Activated effector memory CD4-positive, alpha-beta T cell treated with Interleukin-2 at 50 U/mL for 16 hours (primary cell): Measurements from ENCODE around the gene SLC16A3.
A peak's percentile ranks its signal among the peaks of the same experiment; 100 is the strongest.
"Not testable (repeated sequence)": the region's sequence is repeated elsewhere in the genome, so short reads cannot be mapped to it uniquely, and the experiment has no call there.

Source experiments
- DNase-seq: peaks from one replicate; pipeline ENCODE4 v3.0.0-alpha.2; 2020

Gene SLC16A3

GRCh38 chr17:82204831-82205719 is 23.8 kb upstream of the SLC16A3 start:
- no peak for DNase-seq

DNA sequence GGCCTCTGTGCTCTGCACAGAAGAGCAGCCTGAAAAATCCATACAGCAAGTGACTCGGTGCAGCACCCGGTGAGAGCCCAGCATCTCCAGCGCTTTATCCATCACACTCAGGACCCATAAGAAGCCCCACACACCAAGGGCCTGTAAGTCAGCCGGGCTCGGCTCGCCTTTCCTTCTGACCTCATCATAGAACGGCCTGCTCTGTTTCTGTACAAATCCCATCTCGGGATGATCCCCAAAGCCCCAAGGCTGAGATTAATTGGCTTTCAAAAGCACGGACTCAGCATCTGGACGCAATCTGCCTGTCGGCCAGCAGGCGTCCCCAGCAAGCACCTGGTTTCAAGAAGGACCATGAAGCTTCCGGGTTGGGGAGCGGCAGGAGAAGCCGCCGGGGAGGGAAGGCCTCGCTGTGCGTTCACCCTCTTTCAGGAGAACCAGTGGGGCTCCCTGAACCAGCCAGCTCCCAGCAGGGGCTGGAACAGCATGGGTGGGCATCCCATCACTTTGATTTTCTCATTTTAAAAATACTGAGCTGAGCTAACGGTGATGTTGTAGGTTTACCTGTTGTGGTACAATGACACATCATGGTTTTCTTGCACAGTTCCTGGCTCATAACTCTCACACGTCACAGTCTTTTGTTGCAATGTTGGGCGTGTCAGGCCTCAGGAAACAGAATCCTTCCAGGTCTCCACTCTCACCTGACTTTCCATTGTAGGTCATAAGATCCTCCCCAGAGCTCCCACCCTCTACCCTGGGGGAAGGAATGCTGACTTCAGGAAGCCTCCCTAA is 22.9 kb upstream of the SLC16A3 start:
- DNase-seq, result peak; percentile 74

DNA sequence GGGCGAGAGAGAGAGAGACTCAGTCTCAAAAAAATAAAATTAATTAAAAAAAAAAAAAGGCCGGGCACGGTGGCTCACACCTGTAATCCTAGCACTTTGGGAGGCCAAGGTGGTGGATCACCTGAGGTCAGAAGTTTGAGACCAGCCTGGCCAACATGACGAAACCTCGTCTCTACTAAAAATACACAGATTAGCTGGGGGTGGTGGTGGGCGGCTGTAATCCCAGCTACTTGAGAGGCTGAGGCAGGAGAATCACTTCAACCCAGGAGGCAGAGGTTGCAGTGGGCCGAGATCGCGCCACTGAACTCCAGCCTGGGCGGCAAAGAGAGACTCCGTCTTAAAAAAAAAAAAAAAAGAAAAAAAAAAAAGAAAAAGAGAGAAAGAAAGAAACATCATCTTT is 18.2 kb upstream of the SLC16A3 start:
- not testable (repeated sequence) for DNase-seq

- peak; percentile 51 for DNase-seq
Observed at GRCh38 chr17:82212331-82213250, 16.3 kb upstream of the SLC16A3 start, which contains the start of gene CCDC57. TSS of gene CCDC57 (minus strand) at chr17:82212842. CDS start at chr17:82201944, 10,898 bp downstream.

DNA sequence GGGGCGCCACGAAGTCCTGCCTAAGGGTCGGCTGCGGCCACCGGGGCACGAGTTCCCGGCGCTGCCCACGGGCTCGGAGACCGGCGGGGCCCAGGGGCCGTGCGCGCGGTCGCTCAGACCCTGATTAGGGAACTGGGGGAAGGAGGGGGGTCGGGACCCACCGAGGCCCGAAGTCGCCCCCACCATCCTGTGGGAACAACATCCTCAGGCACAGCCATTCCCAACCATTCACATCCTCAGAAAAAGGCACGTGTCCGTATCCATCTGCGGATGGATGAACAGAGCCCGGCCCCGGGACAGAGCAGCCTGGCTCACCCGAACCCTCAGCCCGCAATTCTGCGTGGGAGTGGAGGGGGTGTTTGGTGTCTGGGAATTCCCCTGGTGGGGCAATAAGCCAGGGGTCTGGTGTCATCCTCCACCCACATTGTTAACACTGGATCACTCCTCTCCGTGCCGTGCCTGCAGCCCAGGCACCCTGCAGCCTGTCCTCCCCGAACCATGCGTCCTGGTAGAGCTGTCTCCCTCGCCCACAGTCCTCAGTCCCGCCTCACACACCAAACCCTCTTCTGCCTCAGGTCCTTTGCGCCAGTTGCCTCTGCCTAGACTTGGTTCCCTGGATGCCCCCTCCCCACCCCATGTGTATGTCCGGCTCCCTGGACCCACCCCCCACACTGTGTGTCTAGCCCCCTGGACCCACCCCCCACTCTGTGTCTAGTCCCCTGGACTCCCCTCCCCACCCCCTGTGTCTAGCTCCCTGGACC is 15.4 kb upstream of the SLC16A3 start:
- DNase-seq, result no peak

GRCh38 chr17:82214012-82214628 is 14.7 kb upstream of the SLC16A3 start:
- DNase-seq, result no peak

GRCh38 chr17:82215095-82215971 is 13.5 kb upstream of the SLC16A3 start:
- no peak for DNase-seq

DNA sequence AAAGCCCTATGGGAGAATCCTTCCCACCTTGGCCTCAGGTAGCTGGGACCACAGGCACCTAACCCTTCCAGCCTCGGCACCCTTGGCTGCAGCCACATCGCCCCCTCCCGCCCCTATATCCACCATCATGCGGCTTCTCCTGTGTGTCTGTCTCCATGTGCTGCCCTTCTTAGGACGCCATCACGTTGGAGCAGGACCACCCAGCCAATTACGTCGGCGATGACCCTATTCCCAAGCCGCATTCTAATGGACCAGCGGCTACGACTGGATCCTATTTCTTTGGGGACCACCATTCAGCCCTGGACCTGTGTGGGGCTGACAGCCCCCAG is 12.9 kb upstream of the SLC16A3 start:
- DNase-seq, result no peak

DNA sequence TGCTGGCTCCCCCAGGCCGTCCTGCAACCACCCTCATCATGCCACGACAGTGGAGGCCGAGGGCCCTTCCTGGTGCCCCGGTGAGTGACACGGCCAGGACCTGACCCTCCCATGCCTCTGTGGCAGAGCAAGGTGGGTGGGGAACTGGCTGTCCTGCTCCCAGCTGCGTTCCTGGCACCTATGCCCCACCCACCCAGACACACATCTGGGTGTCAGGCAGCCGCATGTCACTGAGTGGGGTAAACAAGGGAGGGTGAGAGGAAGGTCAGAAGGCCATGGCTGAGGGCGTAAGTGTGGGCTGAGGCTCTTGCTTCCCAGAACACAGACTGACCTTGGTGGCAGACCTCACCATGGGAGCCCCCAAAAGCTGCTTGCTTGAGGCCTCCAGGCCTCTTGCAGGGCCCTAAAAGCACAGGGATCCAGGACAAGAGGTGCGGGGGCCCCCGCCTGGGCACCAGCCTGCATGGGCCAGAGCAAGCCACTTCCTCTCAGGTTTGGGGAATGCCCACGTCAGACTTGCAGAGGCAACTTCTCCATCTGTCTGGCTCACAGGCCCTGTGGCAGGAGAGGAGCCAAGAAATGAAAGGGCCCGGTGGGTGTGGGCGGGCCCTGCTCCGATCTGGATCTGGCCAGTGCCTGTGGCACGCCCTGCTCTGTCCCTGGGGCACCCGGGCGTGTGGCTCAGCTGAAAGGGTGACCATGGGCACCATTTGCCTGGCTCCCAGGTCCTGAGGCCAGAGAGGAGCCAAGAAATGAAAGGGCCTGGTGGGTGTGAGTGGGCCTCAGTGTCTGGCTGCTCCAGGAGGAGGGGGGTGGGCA is 12.3 kb upstream of the SLC16A3 start:
- DNase-seq, result peak; percentile 30

DNA sequence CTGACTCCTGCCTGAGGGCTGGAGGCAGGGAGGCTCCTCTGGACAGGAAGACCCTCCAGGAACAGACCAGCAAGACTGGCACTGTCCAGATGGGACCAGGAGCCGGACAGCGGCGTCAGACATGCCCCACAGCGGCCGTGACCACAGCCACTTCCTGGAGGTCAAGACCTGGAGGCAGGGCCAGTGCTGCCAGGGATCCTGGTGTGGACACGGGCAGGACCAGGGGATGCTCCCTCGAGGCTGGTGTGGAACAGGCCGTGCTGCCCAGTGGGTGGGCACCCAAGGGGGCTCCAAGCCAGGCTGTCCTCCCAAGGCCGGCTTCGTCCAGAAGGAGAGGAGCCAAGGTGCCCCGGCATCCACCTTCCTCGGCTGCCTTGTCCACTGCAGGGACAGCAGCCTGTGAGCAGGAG is 11.7 kb upstream of the SLC16A3 start:
- DNase-seq, result no peak

DNA sequence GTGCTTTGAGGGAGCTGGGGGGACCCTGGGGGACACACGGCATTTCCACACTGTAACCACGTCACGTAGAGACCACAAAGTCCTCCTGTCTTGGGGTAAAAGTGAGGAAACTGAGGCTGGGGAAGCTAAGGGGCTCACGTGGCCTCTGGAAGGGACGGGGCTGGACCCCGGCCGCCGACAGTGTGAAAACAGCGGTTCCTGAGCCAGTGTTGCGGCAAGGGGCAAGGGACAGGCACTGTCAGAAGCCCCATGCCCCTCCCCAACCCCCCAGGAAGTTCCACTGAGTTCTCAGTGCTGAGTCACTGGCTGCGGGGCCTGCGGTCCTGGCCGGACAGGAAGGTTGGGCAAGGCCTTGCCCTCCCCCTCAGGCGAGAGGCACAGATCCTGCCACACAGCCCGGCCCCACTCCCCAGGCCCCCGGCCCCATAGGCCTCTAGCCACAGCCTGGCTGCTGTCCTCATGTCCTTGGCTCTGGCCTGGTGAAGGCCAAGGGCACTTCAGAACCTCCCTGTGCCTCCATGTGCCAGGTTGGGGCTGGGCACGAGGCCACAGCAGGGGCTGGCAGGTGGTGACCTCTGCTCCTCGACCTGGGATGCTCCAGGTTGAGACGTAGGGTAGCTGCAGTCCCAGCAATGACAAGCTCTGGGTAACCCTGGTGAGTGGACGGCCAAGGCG is 11.2 kb upstream of the SLC16A3 start:
- DNase-seq, result no peak

DNA sequence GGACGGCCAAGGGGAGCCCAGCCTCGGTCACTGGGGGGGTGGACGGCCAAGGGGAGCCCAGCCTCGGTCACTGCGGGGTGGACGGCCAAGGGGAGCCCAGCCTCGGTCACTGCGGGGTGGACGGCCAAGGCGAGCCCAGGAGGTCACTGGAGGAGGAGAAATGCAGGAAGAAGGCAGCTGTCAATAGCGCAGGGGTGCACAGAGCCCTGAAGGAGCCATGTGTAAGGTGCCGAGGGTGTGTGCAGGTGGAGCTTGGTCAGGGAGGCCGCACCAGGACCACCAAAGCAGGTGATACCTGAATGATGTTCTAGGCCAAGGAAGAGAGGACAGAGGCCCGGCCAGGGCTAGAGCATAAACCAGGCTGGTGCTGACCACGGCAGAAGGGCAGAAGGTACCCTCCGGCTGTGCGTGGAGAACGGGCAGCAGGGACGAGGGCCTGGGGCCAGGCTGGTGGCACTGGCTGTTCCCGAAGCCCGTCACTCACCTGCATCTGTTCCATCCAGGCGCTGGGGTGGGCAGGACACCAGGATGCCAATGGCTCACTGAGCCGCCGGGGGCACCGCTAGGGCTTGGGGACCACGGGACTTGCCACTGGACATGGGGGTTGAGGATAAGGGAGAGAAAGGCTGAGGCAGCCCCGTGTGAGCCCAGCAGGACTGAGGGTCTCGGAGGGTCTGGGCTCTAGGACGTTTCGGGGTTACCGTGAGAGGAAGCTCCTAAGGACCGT is 10.3 kb upstream of the SLC16A3 start:
- DNase-seq, result no peak

DNA sequence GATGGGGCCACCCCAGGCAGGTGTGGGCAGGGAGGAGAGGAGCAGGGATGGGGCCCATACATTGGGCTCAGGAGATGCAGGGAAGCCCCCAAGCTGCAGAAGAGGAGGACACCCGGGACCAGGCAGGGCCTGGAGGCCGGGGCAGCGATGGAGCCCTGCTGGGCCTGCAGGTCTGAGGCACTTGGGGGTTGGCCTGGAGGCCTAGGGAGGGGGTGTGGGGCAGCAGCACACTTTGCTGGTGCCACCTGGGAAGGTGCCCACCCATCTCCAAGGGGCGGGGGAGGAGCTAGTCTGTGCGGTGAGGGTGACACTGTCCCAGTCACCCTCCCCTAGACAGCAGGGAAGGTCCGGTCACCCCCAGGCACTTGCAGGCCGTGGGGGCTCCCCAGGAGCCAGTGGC is 9.8 kb upstream of the SLC16A3 start:
- DNase-seq, result no peak

- DNase-seq, result no peak
Observed at GRCh38 chr17:82219753-82220709, 8.8 kb upstream of the SLC16A3 start.

DNA sequence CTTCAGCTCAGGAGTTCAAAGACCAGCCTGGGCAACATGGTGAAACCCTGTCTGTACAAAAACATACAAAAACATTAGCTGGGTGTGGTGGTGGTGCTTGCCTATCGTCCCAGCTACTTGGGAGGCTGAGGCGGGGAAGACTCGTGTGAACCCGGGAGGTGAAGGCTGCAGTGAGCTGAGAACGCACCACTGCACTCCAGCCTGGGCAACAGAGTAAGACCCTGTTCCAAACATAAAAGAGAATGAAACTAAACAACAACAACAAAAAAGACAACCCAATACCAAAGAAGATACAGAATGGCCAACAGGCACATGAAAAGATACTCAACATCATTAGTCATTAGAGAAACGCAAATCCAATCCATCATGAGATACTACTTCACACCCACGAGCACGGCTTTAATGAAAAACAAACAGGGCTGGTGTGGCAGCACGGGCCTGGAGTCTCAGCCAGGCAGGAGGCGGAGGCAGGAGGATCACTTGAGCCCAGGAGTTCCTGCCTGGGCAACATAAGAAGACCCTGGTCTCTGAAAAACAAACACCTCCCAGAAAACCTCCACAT is 7.4 kb upstream of the SLC16A3 start:
- DNase-seq, result no peak

GRCh38 chr17:82222816-82223215 is 6.0 kb upstream of the SLC16A3 start:
- DNase-seq, result no peak

DNA sequence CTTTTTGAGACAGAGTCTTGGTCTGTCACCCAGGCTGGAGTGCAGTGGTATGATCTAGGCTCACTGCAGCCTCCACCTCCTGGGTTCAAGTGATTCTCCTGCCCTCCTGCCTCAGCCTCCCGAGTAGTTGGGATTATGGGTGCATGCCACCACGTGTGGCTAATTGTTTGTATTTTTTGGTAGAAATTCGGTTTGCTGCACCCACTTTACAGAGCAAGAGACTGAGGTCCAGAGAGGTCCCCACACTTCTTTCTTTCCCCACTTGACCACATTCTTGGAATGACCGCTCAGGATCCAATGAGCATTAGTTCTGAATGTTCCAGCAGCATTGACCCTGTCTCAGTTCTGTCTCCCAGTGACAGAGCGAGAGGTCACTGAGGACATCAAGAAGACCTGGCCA is 5.3 kb upstream of the SLC16A3 start:
- DNase-seq, result no peak
